Fibroblast of skin of scalp (primary cell): ENCODE results near the gene FES.
A peak's percentile ranks its signal among the peaks of the same experiment; 100 is the strongest.

Experiments used
- DNase-seq: peaks from one replicate; pipeline ENCODE4 v3.0.0-alpha.2; 2013

FES gene

DNA sequence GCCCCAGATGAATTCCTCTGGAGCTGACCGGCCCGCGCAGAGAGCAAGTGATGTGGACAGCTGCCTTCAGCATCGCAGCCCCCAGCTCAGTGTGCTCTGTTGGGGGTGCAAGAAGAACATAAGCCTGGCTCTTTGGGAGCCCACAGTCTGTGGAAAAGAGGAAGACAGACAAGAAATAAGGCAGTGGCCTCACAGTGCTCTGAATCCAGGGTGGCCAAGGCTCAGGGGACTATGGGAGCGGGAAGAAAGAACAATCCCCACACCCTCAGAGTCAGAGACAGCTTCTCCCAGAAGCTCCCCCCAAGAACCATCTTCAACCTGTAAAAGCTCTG is 48.3 kb downstream of the FES start:
- DNase-seq, result no peak

DNA sequence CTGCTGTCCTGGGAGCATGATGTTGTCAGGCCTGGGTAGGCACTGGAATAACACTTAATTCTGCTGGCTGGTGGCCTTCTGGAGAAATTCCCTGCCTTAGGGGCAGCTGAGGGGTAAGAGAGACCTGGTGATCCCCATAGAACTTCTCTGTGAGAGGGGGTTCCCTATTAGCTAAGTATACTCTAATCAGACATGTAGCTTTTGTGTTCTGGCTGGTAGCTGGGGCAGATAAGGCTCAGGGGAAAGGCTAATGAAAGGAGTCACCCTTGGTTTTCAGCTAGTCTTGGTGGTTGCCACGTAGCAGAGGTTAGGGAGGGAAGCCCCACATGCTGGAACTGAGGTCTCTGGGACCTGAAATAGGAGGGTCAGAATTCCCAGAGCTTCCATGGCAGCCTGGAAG is 49.0 kb downstream of the FES start:
- no peak for DNase-seq

DNA sequence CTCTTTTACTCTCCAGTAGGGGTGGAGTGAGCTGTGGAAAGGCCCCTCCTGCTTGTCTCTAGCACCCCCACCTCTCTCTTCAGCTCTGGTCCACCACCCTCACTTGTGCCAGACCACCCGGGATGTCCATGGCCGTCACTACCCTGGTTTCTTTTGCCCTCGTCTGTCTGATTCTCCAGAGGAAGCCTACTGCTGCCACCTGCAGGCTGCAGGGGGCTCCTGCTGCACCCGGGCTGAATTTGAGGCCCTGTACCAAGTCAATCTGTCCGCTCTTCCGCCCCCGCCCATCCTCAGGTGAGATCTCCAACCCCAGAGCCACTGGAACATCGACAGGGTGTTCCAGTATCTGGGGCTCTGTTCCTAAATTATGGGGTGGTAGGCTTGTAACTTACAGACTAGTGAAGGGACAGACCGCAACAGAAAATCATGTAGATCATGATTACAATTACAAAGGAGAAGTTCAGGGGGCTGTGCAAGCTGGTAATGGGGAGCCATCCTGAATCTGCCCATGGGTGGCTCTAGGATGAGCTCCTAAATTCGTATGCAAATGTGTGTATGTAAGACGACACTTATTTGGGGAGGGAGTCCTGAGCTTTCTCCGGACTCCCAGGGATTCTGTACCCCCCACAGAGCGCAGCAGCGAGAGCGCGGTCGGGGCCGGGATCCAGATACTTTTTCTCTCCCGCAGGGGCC is 50.1 kb downstream of the FES start:
- DNase-seq, result peak; percentile 81

DNA sequence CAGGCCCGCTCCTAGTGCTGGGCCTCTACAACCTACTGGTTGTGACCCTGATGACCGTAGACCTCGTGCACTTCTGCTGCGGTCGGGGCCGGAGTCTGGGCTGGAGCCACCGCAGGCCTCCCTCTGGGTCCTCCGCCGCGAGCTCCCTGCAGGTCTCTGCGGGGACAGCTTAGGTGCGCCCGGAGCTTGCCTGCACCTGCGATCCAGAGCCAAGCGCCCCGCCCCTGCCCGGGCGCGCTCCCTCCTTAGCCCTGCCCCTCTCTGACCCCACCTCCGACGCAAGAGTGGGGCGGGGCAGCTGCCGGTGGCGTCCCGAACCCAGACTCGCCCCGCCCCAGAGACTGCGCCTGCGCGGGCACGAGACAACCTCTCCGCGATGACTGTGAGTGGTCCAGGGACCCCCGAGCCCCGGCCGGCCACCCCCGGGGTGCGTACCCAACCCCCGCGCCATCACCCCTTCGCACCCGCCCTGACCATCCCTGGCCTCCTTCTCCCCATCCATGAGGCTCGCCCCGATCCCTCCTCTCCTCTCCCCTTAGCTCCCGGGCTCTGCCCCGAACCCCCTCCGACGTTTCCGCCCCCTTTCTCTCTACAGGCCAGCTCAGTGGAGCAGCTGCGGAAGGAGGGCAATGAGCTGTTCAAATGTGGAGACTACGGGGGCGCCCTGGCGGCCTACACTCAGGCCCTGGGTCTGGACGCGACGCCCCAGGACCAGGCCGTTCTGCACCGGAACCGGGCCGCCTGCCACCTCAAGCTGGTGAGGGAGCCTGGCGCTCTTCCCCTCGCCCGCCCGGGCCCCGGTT is 50.8 kb downstream of the FES start, which contains the start of gene UNC45A:
UNC45A (plus strand) TSS at position 337 of the 803 bp plus-strand sequence; CDS start at position 377, 40 bp downstream.
- DNase-seq, result peak; percentile 84

DNA sequence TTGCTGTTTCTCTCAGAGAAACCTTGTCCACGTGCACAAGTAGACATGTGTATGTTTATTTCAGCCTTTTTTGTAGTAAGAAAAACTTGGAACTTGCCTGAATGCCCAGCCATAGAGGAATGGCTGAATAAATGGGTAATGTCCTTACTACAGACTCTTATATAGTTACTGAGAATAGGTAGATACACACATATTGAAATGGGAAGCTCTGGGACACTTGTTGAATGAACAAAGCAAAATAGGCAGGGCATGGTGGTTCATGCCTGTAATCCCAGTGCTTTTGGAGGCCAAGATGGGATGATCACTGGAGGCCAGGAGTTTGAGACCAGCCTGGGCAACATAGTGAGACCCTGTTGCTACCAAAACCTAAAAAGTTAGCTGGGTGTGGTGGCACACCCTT is 52.5 kb downstream of the FES start:
- DNase-seq, result no peak

DNA sequence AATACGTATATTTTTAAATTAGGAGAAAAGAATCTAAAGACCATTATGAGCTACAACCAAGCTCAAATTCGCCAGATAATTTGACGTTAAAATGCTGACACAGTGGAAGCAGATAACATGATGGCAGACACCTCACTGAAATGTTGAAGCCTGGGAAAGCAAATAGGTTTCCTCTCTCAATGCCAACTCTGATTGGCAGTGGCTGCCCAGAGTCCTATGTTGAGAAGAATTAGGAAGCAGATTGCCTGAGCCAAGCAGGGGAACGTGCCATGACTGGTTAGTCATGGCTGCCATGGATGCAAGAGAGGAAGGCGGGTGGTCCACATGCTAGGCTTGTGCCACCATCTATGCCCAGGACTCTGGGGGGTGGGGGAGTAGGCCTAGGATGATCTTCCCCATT is 54.0 kb downstream of the FES start:
- DNase-seq, result no peak

DNA sequence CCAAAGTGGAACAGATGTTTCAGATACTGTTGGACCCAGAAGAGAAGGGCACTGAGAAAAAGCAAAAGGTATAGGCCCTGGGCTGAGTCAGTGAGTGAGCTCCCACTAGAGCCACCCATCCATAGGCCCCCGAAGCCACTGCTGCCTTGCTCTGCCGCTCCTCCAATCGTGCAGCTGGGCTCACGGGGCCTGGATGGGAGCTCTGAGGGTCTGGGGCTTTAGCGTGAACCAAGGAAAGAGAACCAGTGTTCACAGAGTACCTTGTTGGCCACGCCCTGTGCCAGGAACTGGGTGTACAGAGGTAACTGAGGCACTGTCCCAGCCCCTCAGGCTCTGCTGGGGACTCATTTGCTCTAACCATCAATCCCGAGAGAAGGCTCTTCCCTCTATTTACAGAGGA is 55.5 kb downstream of the FES start:
- no peak for DNase-seq

DNA sequence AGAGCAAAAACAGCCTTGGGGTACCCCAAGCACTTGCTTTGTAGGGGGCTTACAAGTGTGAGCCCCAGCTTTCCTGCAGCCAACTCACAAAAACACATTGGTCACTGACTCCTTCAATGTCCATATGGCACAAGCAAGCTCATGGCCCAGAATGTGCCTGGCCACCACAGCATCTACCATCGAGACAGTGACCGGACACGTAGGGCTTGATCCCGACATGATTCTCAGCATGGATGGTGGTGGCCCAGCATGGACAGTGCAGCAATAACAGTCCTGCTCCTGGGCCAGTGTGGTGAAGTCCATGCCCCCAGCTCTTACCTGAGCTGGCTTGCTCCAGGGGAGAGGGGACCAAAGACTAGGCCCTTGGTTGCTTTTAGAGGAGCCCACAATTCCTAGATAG is 56.7 kb downstream of the FES start:
- no peak for DNase-seq

DNA sequence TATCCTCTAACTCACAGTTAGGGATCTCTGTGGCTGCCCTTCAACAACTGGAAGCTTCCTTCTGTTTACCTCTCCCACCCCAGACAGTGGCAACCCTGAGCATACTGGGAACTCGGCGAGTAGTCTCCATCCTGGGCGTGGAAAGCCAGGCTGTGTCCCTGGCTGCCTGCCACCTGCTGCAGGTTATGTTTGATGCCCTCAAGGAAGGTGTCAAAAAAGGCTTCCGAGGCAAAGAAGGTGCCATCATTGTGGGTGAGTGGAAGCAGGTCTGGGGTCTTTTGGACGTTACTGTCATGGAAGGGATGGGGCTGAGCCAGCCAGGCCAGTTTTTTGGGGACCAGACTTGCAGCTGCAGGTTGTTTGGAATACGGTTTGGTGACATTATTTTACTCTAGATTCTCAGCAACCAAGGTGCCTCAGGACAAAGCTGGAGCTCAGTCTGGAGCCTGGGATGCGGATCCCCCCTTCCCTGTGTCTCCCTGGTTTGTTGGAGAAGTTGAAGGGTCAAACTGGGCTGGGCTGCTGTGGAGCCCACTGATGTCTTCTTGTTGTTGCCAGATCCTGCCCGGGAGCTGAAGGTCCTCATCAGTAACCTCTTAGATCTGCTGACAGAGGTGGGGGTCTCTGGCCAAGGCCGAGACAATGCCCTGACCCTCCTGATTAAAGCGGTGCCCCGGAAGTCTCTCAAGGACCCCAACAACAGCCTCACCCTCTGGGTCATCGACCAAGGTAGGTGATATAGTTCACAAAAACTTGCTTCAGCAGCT is 58.2 kb downstream of the FES start:
- no peak for DNase-seq

DNA sequence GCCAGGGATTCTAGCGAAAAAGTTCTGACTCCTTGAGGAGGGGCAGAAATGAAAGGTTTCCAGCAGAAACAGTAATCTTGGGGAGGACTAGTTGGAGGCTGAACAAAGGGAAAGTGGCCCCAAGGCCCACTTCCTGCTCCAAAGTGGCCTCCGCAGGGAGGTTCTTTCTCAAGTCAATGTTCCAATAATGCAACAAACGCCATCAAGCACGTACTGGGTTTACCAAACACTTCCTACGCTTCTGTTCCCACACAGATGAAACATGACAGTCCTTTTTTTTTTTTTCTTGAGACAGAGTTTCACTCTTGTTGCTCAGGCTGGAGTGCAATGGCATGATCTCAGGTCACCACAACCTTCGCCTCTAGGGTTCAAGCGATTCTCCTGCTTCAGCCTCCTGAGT is 60.8 kb downstream of the FES start:
- DNase-seq, result no peak
